Activated CD4-positive, alpha-beta T cell treated with anti-CD3 and anti-CD28 coated beads for 36 hours (primary cell): ENCODE measurements around the gene UBL3. TPM values are rescaled to one million over a fixed set of nuclear protein-coding genes. Genes with fewer than 3 reads are reported as not detected.

Source experiments
- ATAC-seq: fragments of 200-7000 bp; cut with Tn5 transposase; one replicate; pipeline ENCODE4 v1.10.0; 2021; ENCODE audit warnings: mild to moderate bottlenecking, moderate library complexity
- CTCF ChIA-PET: fragments of 350-600 bp; sonication (Branson Sonifier 250); formaldehyde crosslinking; loops from one replicate; lab custom pipeline; 2021; ENCODE audit warnings: antibody characterized with exemption; lab: Charles Lee
- POLR2A ChIA-PET: fragments of 350-600 bp; sonication (Branson Sonifier 250); formaldehyde crosslinking; loops from one replicate; lab custom pipeline; 2021; ENCODE audit warnings: antibody characterized with exemption, inconsistent platforms; lab: Charles Lee
- DNase-seq: peaks from one replicate; pipeline ENCODE4 v3.0.0-alpha.2; 2020
- H3K27ac Mint-ChIP-seq: one replicate; pipeline ENCODE4 v1.8.0; 2021; ENCODE audit warnings: mixed read lengths
- H3K27me3 Mint-ChIP-seq: one replicate; pipeline ENCODE4 v1.8.0; 2021; ENCODE audit warnings: mixed read lengths
- H3K36me3 Mint-ChIP-seq: one replicate; pipeline ENCODE4 v1.8.0; 2021; ENCODE audit warnings: low read depth, mixed read lengths
- H3K4me1 Mint-ChIP-seq: one replicate; pipeline ENCODE4 v1.8.0; 2021; ENCODE audit warnings: mixed read lengths
- H3K4me3 Mint-ChIP-seq: one replicate; pipeline ENCODE4 v1.8.0; 2021; ENCODE audit warnings: mild to moderate bottlenecking, moderate library complexity, mixed read lengths
- H3K9me3 Mint-ChIP-seq: one replicate; pipeline ENCODE4 v1.8.0; 2021; ENCODE audit warnings: low read depth, mixed read lengths
- intact Hi-C, 2 experiments: fragments of 100-400 bp; cut with DNase I in 1 of 2; cut with micrococcal nuclease in 1 of 2; formaldehyde crosslinking; loops; one replicate each; pipeline versions ENCODE4 v1.14.2 to v1.15.1; 2022 to 2024; cut with DNase I, micrococcal nuclease
- total RNA-seq, 2 experiments: library from RNA; stranded (reverse); gene quantifications; one replicate each; pipeline ENCODE4 v1.2.3, GENCODE V29; 2021

Gene UBL3
- total RNA-seq, 2 experiments from 2014 or later = 9.1 to 10.7 TPM

GRCh38 chr13:29846475-29847256 is 3.8 kb downstream of the UBL3 start:
- POLR2A ChIA-PET = no interaction called here
- H3K9me3 Mint-ChIP-seq = no peaks in the 10 kb centered on the region
- ATAC-seq (no peak), DNase-seq (no peak)
- H3K27me3 Mint-ChIP-seq = no peaks in the 10 kb centered on the region
- peaks cover 8% of the 10 kb centered on the region for H3K36me3 Mint-ChIP-seq
- intact Hi-C loops = loop anchor here (5.0 kb wide), 1 partner anchor 74 kb away; no protein-coding TSS in a partner anchor
- CTCF ChIA-PET = interaction anchor here (0.7 to 7.0 kb wide), 13 partner anchors 12 to 338 kb away, joined by 3 to 49 read pairs (median 5); no protein-coding TSS in a partner anchor
- peaks cover 47% of the 10 kb centered on the region for H3K4me1 Mint-ChIP-seq
- peak overlapping the region; percentile 90 for H3K4me3 Mint-ChIP-seq
- peak overlapping the region; percentile 92 for H3K27ac Mint-ChIP-seq

DNA sequence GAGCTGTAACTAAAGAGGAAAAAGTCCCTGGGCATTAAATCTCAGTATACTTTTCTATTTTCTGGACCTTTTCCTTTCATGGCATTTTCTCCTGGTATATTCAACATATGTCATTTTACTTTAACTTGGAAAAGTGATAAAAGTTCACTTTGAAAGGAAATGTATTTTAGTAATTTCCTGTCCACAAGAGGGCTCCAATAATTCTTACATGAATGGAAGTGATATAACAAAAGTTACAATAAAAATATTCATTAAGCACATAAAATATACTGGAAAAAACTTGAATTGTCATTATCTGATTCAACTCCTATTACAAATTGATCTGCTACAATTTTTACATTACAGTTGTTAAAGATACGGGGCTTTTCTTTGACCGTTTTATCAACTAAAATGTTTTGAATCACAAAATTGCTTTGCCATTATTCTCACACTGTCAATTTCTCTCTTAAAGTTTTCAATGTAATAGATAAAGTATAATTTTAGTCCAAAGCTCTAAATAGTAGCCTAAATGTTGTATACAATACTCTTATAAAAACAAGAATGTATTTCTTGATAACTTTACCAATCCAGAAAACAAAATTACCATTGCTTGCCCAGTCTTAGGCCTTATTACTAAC is 4.9 kb downstream of the UBL3 start:
- H3K27ac Mint-ChIP-seq = no peak overlapping the region
- no peak overlapping the region for H3K4me3 Mint-ChIP-seq
- H3K36me3 Mint-ChIP-seq = peaks cover 8% of the 10 kb centered on the region
- H3K9me3 Mint-ChIP-seq = no peaks in the 10 kb centered on the region
- ATAC-seq (no peak), DNase-seq (no peak)
- H3K27me3 Mint-ChIP-seq = no peaks in the 10 kb centered on the region
- CTCF ChIA-PET = interaction anchor here (1.0 to 7.0 kb wide), 9 partner anchors 10 to 267 kb away, joined by 3 to 49 read pairs (median 5); no protein-coding TSS in a partner anchor
- peaks cover 51% of the 10 kb centered on the region for H3K4me1 Mint-ChIP-seq
- POLR2A ChIA-PET = no interaction called here
- intact Hi-C loops = loop anchor here (1.0 to 5.0 kb wide), 2 partner anchors 73 to 268 kb away; no protein-coding TSS in a partner anchor

GRCh38 chr13:29844441-29844840 is 6.0 kb downstream of the UBL3 start:
- Mint-ChIP-seq H3K9me3 (no peaks in the 10 kb centered on the region), H3K4me1 (peaks cover 58% of the 10 kb centered on the region), H3K27ac (no peak overlapping the region), H3K4me3 (no peak overlapping the region), H3K27me3 (no peaks in the 10 kb centered on the region), H3K36me3 (peaks cover 8% of the 10 kb centered on the region)
- intact Hi-C loops = no loop called here
- ChIA-PET CTCF (interaction anchor here (1.0 to 7.0 kb wide), 10 partner anchors 10 to 268 kb away, joined by 3 to 49 read pairs (median 4); no protein-coding TSS in a partner anchor), POLR2A (interaction anchor here (0.8 kb wide), 1 partner anchor 92 kb away, joined by 3 read pairs; no protein-coding TSS in a partner anchor)
- no peak for ATAC-seq
- DNase-seq = no peak

GRCh38 chr13:29840585-29840984 is 9.8 kb downstream of the UBL3 start:
- ChIA-PET POLR2A (no interaction called here), CTCF (interaction anchor here (0.6 to 1.3 kb wide), 5 partner anchors 20 to 274 kb away, joined by 3 to 4 read pairs (median 3); no protein-coding TSS in a partner anchor)
- Mint-ChIP-seq H3K27me3 (no peaks in the 10 kb centered on the region), H3K36me3 (peaks cover 5% of the 10 kb centered on the region), H3K4me1 (peaks cover 69% of the 10 kb centered on the region), H3K4me3 (no peak overlapping the region), H3K9me3 (no peaks in the 10 kb centered on the region), H3K27ac (no peak overlapping the region)
- DNase-seq (no peak), ATAC-seq (no peak)
- intact Hi-C loops = no loop called here

DNA sequence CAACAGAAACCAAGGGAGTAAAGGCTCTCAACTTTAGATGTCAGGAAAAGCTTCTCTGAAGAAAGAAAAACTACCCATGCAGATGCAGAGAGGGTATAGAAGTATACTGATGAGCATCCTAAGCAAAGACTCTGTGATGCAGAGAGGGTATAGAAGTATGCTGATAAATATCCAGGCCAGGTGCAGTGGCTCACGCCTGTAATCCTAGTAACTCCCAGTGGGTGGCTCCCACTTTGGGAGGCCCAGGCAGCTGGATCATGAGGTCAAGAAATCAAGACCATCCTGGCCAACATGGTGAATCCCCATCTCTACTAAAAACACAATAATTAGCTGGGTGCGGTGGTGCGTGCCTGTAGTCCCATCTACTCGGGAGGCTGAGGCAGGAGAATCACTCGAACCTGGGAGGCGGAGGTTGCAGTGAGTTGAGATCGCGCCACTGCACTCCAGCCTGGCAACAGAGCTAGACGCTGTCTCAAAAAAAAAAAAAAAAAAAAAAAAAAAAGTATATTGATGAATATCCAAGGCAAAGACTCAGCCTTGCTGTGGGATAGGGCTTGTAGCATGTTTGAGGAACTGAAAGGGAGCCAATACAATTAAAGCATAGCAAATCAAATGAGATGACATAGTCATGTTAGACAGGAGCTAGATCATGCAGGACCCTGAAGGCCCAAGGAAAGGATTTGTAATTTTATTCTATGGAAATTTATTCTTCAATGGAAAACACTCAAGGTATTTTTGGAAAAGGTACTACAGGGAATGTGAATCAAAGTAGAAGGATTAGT is 14.9 kb downstream of the UBL3 start:
- Mint-ChIP-seq H3K4me3 (no peak overlapping the region), H3K36me3 (peaks cover 13% of the 10 kb centered on the region), H3K4me1 (peaks cover 65% of the 10 kb centered on the region), H3K27me3 (no peaks in the 10 kb centered on the region), H3K27ac (no peak overlapping the region), H3K9me3 (no peaks in the 10 kb centered on the region)
- DNase-seq (no peak), ATAC-seq (no peak)
- ChIA-PET POLR2A (no interaction called here), CTCF (interaction anchor here (0.6 to 2.7 kb wide), 7 partner anchors 9 to 277 kb away, joined by 3 to 14 read pairs (median 4); no protein-coding TSS in a partner anchor)
- intact Hi-C loops = loop anchor here in 1 of 2 experiments (2.0 kb wide), 1 partner anchor 17 kb away; no protein-coding TSS in a partner anchor

DNA sequence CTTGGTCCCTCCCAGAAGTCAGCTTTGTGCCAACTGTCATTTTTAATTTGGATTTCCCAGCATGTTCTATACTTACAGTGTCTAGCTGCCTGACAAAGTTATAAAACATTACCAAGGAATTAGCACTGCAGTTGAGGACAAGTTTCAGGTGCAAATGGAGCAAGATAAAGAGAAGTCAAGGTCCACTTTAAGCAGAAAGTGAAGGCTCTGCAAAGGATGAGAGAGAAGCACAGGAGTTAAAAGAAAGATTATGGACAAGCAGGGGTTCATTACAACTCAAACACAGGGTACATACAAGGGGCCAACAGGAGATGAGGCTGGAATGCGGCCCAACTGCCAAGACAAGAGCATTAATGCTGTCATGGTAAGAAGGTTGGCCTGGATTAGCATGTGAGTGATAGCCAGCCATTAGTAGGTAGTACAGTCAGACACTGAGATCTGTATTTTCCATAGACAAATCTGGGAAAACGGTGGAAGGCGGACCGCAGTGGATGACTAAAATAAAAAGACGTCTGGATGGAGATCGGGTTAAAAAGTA is 17.6 kb downstream of the UBL3 start:
- H3K9me3 Mint-ChIP-seq = no peaks in the 10 kb centered on the region
- CTCF ChIA-PET = interaction anchor here (0.8 kb wide), 1 partner anchor 41 kb away, joined by 3 read pairs; no protein-coding TSS in a partner anchor

GRCh38 chr13:29830000-29830399 is 20.4 kb downstream of the UBL3 start:
- H3K36me3 Mint-ChIP-seq = peaks cover 9% of the 10 kb centered on the region
- no peak overlapping the region for H3K27ac Mint-ChIP-seq
- ChIA-PET CTCF (interaction anchor here (0.8 to 1.1 kb wide), 2 partner anchors 12 to 21 kb away, joined by 4 to 5 read pairs; no protein-coding TSS in a partner anchor), POLR2A (no interaction called here)
- H3K9me3 Mint-ChIP-seq = peaks cover 1% of the 10 kb centered on the region
- DNase-seq (no peak), ATAC-seq (no peak)
- intact Hi-C loops = no loop called here
- no peaks in the 10 kb centered on the region for H3K27me3 Mint-ChIP-seq
- H3K4me3 Mint-ChIP-seq = no peak overlapping the region
- H3K4me1 Mint-ChIP-seq = peaks cover 29% of the 10 kb centered on the region

More for the DNA sequence above, 17.6 kb downstream of the UBL3 start:
- intact Hi-C loops = no loop called here
- Mint-ChIP-seq H3K36me3 (peaks cover 11% of the 10 kb centered on the region), H3K4me1 (peaks cover 48% of the 10 kb centered on the region), H3K27me3 (no peaks in the 10 kb centered on the region), H3K27ac (no peak overlapping the region), H3K4me3 (no peak overlapping the region)
- no peak for ATAC-seq
- POLR2A ChIA-PET = no interaction called here
- no peak for DNase-seq

GRCh38 chr13:29819143-29819542 is 31.3 kb downstream of the UBL3 start:
- H3K9me3 Mint-ChIP-seq = peaks cover 1% of the 10 kb centered on the region
- no peak overlapping the region for H3K4me3 Mint-ChIP-seq
- DNase-seq (no peak), ATAC-seq (no peak)
- H3K27ac Mint-ChIP-seq = no peak overlapping the region
- no peaks in the 10 kb centered on the region for H3K27me3 Mint-ChIP-seq
- ChIA-PET CTCF (interaction anchor here (1.0 to 1.6 kb wide), 4 partner anchors 25 to 313 kb away, joined by 3 read pairs; no protein-coding TSS in a partner anchor), POLR2A (no interaction called here)
- peaks cover 51% of the 10 kb centered on the region for H3K4me1 Mint-ChIP-seq
- peaks cover 7% of the 10 kb centered on the region for H3K36me3 Mint-ChIP-seq
- intact Hi-C loops = loop anchor here (2.0 to 5.0 kb wide), 2 partner anchors 18 to 37 kb away; no protein-coding TSS in a partner anchor

GRCh38 chr13:29817604-29818378 is 32.6 kb downstream of the UBL3 start:
- Mint-ChIP-seq H3K4me3 (peak overlapping the region; percentile 46), H3K27me3 (no peaks in the 10 kb centered on the region)

GRCh38 chr13:29816715-29817114 is 33.7 kb downstream of the UBL3 start:
- Mint-ChIP-seq H3K4me3 (no peak overlapping the region), H3K36me3 (no peaks in the 10 kb centered on the region), H3K9me3 (peaks cover 1% of the 10 kb centered on the region), H3K27ac (no peak overlapping the region), H3K27me3 (no peaks in the 10 kb centered on the region), H3K4me1 (peaks cover 53% of the 10 kb centered on the region)
- ChIA-PET POLR2A (no interaction called here), CTCF (interaction anchor here (1.1 to 2.5 kb wide), 5 partner anchors 9 to 46 kb away, joined by 3 to 10 read pairs (median 6); no protein-coding TSS in a partner anchor)
- intact Hi-C loops = loop anchor here in 1 of 2 experiments (5.0 kb wide), 1 partner anchor 34 kb away; no protein-coding TSS in a partner anchor
- no peak for DNase-seq
- ATAC-seq = no peak

More at GRCh38 chr13:29817604-29818378, 32.6 kb downstream of the UBL3 start:
- H3K36me3 Mint-ChIP-seq = peaks cover 4% of the 10 kb centered on the region
- H3K4me1 Mint-ChIP-seq = peaks cover 55% of the 10 kb centered on the region
- ChIA-PET POLR2A (interaction anchor here (0.7 to 1.1 kb wide), 2 partner anchors 32 to 1176 kb away, joined by 3 to 4 read pairs; partner anchors contain the start of gene UBL3), CTCF (interaction anchor here (0.6 to 1.8 kb wide), 9 partner anchors 10 to 210 kb away, joined by 3 to 10 read pairs (median 5); no protein-coding TSS in a partner anchor)
- H3K9me3 Mint-ChIP-seq = peaks cover 1% of the 10 kb centered on the region
- no peak for DNase-seq
- peak; percentile 82 for ATAC-seq
- peak overlapping the region; percentile 80 for H3K27ac Mint-ChIP-seq
- intact Hi-C loops = loop anchor here (2.0 to 5.0 kb wide), 2 partner anchors 19 to 35 kb away; no protein-coding TSS in a partner anchor
